ENCODE data around the gene DCDC2C. TPM values are rescaled to one million over a fixed set of nuclear protein-coding genes. Genes with fewer than 3 reads are reported as not detected.

The DCDC2C gene
- total RNA-seq, 2 experiments from 2014 or later, result not detected

GRCh38 chr2:3670376-3670775 is 33.0 kb upstream of the DCDC2C start:
- ChIA-PET CTCF (no interaction called here), POLR2A (no interaction called here)

- POLR2A ChIA-PET, result no interaction called here
- CTCF ChIA-PET, result no interaction called here
Observed at GRCh38 chr2:3670941-3671340, 32.4 kb upstream of the DCDC2C start.

GRCh38 chr2:3672861-3673678 is 30.3 kb upstream of the DCDC2C start:
- ChIA-PET CTCF (no interaction called here), POLR2A (no interaction called here)

- ChIA-PET POLR2A (no interaction called here), CTCF (no interaction called here)
Observed at GRCh38 chr2:3674066-3674845, 29.1 kb upstream of the DCDC2C start.

- CTCF ChIA-PET, result no interaction called here
- POLR2A ChIA-PET, result no interaction called here
Observed at GRCh38 chr2:3675687-3676086, 27.7 kb upstream of the DCDC2C start.

- POLR2A ChIA-PET, result no interaction called here
- CTCF ChIA-PET, result no interaction called here
Observed at GRCh38 chr2:3677436-3677835, 25.9 kb upstream of the DCDC2C start.

GRCh38 chr2:3678212-3678611 is 25.2 kb upstream of the DCDC2C start:
- POLR2A ChIA-PET, result no interaction called here
- CTCF ChIA-PET, result no interaction called here

GRCh38 chr2:3679180-3679579 is 24.2 kb upstream of the DCDC2C start:
- ChIA-PET CTCF (no interaction called here), POLR2A (no interaction called here)

GRCh38 chr2:3679616-3680393 is 23.6 kb upstream of the DCDC2C start:
- POLR2A ChIA-PET, result no interaction called here
- CTCF ChIA-PET, result no interaction called here

- CTCF ChIA-PET, result no interaction called here
- POLR2A ChIA-PET, result no interaction called here
Observed at GRCh38 chr2:3680548-3681345, 22.6 kb upstream of the DCDC2C start.

- POLR2A ChIA-PET, result no interaction called here
- CTCF ChIA-PET, result no interaction called here
Observed at GRCh38 chr2:3681625-3682024, 21.8 kb upstream of the DCDC2C start.

- ChIA-PET CTCF (no interaction called here), POLR2A (no interaction called here)
Observed at GRCh38 chr2:3682811-3683210, 20.6 kb upstream of the DCDC2C start.

- ChIA-PET CTCF (no interaction called here), POLR2A (no interaction called here)
Observed at GRCh38 chr2:3683748-3684454, 19.5 kb upstream of the DCDC2C start.

- POLR2A ChIA-PET, result no interaction called here
- CTCF ChIA-PET, result no interaction called here
Observed at GRCh38 chr2:3689998-3690748, 13.2 kb upstream of the DCDC2C start.

- ChIA-PET CTCF (interaction anchor here (1.1 kb wide), 1 partner anchor 88 kb away, joined by 3 read pairs; no protein-coding TSS in a partner anchor), POLR2A (no interaction called here)
Observed at GRCh38 chr2:3692375-3692774, 11.0 kb upstream of the DCDC2C start.

- POLR2A ChIA-PET, result no interaction called here
- CTCF ChIA-PET, result interaction anchor here (0.6 kb wide), 1 partner anchor 34 kb away, joined by 3 read pairs; no protein-coding TSS in a partner anchor
Observed at GRCh38 chr2:3696545-3696944, 6.8 kb upstream of the DCDC2C start.

GRCh38 chr2:3701071-3701470 is 2.3 kb upstream of the DCDC2C start:
- ChIA-PET POLR2A (no interaction called here), CTCF (no interaction called here)

- ChIA-PET POLR2A (no interaction called here), CTCF (no interaction called here)
Observed at GRCh38 chr2:3703757-3704355, 481 bp downstream of the DCDC2C start.
